Measurements from ENCODE around the gene GOLIM4.
"Not testable (repeated sequence)": the region's sequence is repeated elsewhere in the genome, so short reads cannot be mapped to it uniquely, and the experiment has no call there.

GOLIM4 gene

GRCh38 chr3:168061332-168061996, 34.3 kb downstream of the GOLIM4 start:
- Histone ChIP-seq H3K36me3 (replicated peaks) (no peaks in the 10 kb centered on the region), H3K27me3 (replicated peaks) (no peaks in the 10 kb centered on the region), H3K27ac (no peak overlapping the region), H3K4me3 (ENCODE audit: low read depth, low read length) (no peak overlapping the region)
- TF ChIP-seq, protein P1, sequence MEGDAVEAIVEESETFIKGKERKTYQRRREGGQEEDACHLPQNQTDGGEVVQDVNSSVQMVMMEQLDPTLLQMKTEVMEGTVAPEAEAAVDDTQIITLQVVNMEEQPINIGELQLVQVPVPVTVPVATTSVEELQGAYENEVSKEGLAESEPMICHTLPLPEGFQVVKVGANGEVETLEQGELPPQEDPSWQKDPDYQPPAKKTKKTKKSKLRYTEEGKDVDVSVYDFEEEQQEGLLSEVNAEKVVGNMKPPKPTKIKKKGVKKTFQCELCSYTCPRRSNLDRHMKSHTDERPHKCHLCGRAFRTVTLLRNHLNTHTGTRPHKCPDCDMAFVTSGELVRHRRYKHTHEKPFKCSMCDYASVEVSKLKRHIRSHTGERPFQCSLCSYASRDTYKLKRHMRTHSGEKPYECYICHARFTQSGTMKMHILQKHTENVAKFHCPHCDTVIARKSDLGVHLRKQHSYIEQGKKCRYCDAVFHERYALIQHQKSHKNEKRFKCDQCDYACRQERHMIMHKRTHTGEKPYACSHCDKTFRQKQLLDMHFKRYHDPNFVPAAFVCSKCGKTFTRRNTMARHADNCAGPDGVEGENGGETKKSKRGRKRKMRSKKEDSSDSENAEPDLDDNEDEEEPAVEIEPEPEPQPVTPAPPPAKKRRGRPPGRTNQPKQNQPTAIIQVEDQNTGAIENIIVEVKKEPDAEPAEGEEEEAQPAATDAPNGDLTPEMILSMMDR (IDR thresholded peaks at IDR 0.05; ENCODE audit: low read depth, low read length, missing control alignments), result peak; percentile 18
- DNase-seq, result no peak
- in situ Hi-C loops (cut with HindIII; ENCODE audit: low pct_ligation_motif_present, low sequenced_read_pairs), result no loop called here

- in situ Hi-C loops (cut with HindIII; ENCODE audit: low pct_ligation_motif_present, low sequenced_read_pairs), result no loop called here
- H3K36me3 ChIP-seq (replicated peaks), result no peaks in the 10 kb centered on the region
- DNase-seq, result no peak
- no peaks in the 10 kb centered on the region for H3K27me3 ChIP-seq (replicated peaks)
- TF ChIP-seq, protein P1 (IDR thresholded peaks at IDR 0.05; ENCODE audit: low read depth, low read length, missing control alignments), result no peak
- no peak overlapping the region for H3K27ac ChIP-seq
- no peak overlapping the region for H3K4me3 ChIP-seq (ENCODE audit: low read depth, low read length)
These were observed 35.4 kb downstream of the GOLIM4 start for GRCh38 chr3:168060317-168060716.

GRCh38 chr3:168058481-168058880, 37.2 kb downstream of the GOLIM4 start:
- TF ChIP-seq, protein P1 (IDR thresholded peaks at IDR 0.05; ENCODE audit: low read depth, low read length, missing control alignments), result no peak
- Histone ChIP-seq H3K27ac (no peak overlapping the region), H3K27me3 (replicated peaks) (no peaks in the 10 kb centered on the region), H3K36me3 (replicated peaks) (no peaks in the 10 kb centered on the region), H3K4me3 (ENCODE audit: low read depth, low read length) (no peak overlapping the region)
- in situ Hi-C loops (cut with HindIII; ENCODE audit: low pct_ligation_motif_present, low sequenced_read_pairs), result no loop called here
- no peak for DNase-seq

DNA sequence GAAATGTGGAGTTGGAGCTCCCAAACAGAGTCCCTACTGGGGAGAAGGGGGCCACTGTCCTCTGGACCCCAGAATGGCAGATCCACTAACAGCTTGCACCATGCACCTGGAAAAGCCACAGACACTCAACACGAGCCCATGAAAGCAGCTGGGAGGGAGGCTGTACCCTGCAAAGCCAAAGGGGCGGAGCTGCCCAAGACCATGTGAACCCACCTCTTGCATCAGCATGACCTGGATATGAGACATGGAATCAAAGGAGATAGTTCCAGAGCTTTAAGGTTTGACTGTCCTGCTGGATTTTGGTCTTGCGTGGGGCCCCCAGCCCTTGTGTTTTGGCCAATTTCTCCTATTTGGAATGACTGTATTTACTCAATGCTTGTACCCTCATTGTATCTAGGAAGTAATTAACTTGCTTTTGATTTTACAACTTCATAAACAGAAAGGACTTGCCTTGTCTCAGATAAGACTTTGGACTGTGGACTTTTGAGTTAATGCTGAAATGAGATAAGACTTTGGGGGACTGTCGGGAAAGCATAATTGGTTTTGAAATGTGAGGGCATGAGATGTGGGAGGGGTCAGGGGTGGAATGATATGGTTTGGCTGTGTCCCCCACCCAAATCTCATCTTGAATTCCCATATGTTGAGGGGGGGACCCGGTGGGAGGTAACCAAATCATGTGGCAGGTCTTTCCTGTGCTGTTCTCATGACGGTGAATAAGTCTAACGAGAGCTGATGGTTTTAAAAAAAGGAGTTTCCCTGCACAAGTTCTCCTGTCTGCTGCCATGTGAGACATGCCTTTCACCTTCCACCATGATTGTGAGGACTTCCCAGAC, 39.1 kb downstream of the GOLIM4 start:
- H3K27me3 ChIP-seq (replicated peaks); DNase-seq; H3K4me3 ChIP-seq (ENCODE audit: low read depth, low read length); H3K27ac ChIP-seq; in situ Hi-C loops (cut with HindIII; ENCODE audit: low pct_ligation_motif_present, low sequenced_read_pairs); H3K36me3 ChIP-seq (replicated peaks): not testable (repeated sequence)

- DNase-seq, result no peak
- in situ Hi-C loops (cut with HindIII; ENCODE audit: low pct_ligation_motif_present, low sequenced_read_pairs), result no loop called here
- TF ChIP-seq, protein P1 (IDR thresholded peaks at IDR 0.05; ENCODE audit: low read depth, low read length, missing control alignments), result no peak
These were observed 41.3 kb downstream of the GOLIM4 start for GRCh38 chr3:168054447-168054846.

DNA sequence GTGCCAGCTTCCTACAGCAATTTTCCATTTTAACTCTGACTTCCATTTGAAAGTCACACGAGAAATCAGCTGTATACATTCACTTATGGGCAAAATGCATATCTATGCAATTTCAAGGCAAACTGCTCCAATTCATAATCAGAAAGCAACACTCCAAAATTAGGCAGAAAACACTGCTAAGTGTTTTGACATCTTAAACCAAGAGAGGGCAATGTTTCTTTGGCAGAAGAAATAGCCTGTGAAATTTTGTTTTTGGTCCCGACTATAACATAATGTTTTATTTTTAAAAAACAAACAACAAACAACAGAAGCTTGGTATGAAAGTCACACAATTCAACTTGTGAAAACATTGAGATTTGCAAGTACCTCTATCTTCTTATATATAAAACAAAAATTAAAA, 42.6 kb downstream of the GOLIM4 start:
- TF ChIP-seq, protein P1 (IDR thresholded peaks at IDR 0.05; ENCODE audit: low read depth, low read length, missing control alignments), result no peak

More at GRCh38 chr3:168054447-168054846, 41.3 kb downstream of the GOLIM4 start:
- Histone ChIP-seq H3K27ac (no peak overlapping the region), H3K36me3 (replicated peaks) (no peaks in the 10 kb centered on the region), H3K4me3 (ENCODE audit: low read depth, low read length) (no peak overlapping the region), H3K27me3 (replicated peaks) (no peaks in the 10 kb centered on the region)

More for the DNA sequence above, 42.6 kb downstream of the GOLIM4 start:
- DNase-seq, result no peak
- H3K27ac ChIP-seq, result no peak overlapping the region
- in situ Hi-C loops (cut with HindIII; ENCODE audit: low pct_ligation_motif_present, low sequenced_read_pairs), result no loop called here
- H3K36me3 ChIP-seq (replicated peaks), result no peaks in the 10 kb centered on the region
- H3K27me3 ChIP-seq (replicated peaks), result no peaks in the 10 kb centered on the region
- H3K4me3 ChIP-seq (ENCODE audit: low read depth, low read length), result no peak overlapping the region

Measured in brain microvascular endothelial cell (primary cell).